HG03095 (cell line): ENCODE data around the gene TPRG1.

Experiments used
- ATAC-seq: cut with Tn5 transposase; IDR thresholded peaks from one replicate; pipeline ENCODE4 v1.9.1; 2021; ENCODE audit warnings: moderate library complexity; ENCODE audit not compliant: unreplicated experiment

The TPRG1 gene

GRCh38 chr3:189227249-189227648 is 55.5 kb downstream of the TPRG1 start:
- ATAC-seq, result no peak

GRCh38 chr3:189229196-189229828 is 57.5 kb downstream of the TPRG1 start:
- no peak for ATAC-seq

GRCh38 chr3:189232790-189233189 is 61.0 kb downstream of the TPRG1 start:
- ATAC-seq, result no peak

- no peak for ATAC-seq
Observed at GRCh38 chr3:189233225-189233858, 61.6 kb downstream of the TPRG1 start.

GRCh38 chr3:189235214-189235613 is 63.4 kb downstream of the TPRG1 start:
- no peak for ATAC-seq

GRCh38 chr3:189236352-189236751 is 64.6 kb downstream of the TPRG1 start:
- peak; percentile 69 for ATAC-seq

GRCh38 chr3:189237526-189237925 is 65.8 kb downstream of the TPRG1 start:
- no peak for ATAC-seq

GRCh38 chr3:189238071-189238470 is 66.3 kb downstream of the TPRG1 start:
- no peak for ATAC-seq

- ATAC-seq, result no peak
Observed at GRCh38 chr3:189239616-189240015, 67.8 kb downstream of the TPRG1 start.

- ATAC-seq, result no peak
Observed at GRCh38 chr3:189249987-189250386, 78.2 kb downstream of the TPRG1 start.

GRCh38 chr3:189258261-189258660 is 86.5 kb downstream of the TPRG1 start:
- ATAC-seq, result no peak

GRCh38 chr3:189260556-189261493 is 89.1 kb downstream of the TPRG1 start:
- no peak for ATAC-seq

GRCh38 chr3:189262746-189263145 is 91.0 kb downstream of the TPRG1 start:
- no peak for ATAC-seq

- no peak for ATAC-seq
Observed at GRCh38 chr3:189267981-189268613, 96.3 kb downstream of the TPRG1 start.

GRCh38 chr3:189269365-189269764 is 97.6 kb downstream of the TPRG1 start:
- ATAC-seq, result no peak

- peak; percentile 55 for ATAC-seq
Observed at GRCh38 chr3:189270248-189270832, 98.6 kb downstream of the TPRG1 start.

- ATAC-seq, result peak; percentile 37
Observed at GRCh38 chr3:189272500-189273119, 100.8 kb downstream of the TPRG1 start.

GRCh38 chr3:189273736-189274135 is 102.0 kb downstream of the TPRG1 start:
- no peak for ATAC-seq

GRCh38 chr3:189275182-189275581 is 103.4 kb downstream of the TPRG1 start:
- no peak for ATAC-seq

- ATAC-seq, result no peak
Observed at GRCh38 chr3:189275852-189276251, 104.1 kb downstream of the TPRG1 start.
